NCI-H2196 treated with DMSO at 0.1 percent for 48 hours (cell line): Measurements from ENCODE around the gene TMEM183A.
"Not testable (repeated sequence)": the region's sequence is repeated elsewhere in the genome, so short reads cannot be mapped to it uniquely, and the experiment has no call there.

ENCODE experiments used
- DNase-seq: peaks from one replicate; lab custom pipeline; 2025; ENCODE audit not compliant: unreplicated experiment; lab: John Stamatoyannopoulos, UW

The TMEM183A gene

DNA sequence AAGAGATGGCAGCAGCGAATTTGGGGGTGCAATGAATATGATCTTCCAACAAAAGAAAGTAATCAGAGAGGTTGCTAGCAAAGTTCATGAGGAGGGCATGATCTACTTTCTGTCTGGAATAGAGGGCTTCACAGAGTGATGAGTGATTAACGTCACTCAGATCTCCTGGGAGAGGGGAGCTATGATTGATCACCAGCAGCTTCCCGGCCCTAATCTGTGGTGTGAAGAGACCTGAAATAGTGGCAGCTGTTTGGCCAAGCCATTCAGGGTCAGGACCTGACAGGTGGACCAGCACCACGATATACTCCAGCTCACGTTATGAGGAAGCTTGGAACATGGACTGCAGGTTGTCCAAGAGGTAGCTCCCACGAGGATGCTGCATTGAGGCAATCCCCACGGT, 19.9 kb upstream of the TMEM183A start:
- no peak for DNase-seq

DNA sequence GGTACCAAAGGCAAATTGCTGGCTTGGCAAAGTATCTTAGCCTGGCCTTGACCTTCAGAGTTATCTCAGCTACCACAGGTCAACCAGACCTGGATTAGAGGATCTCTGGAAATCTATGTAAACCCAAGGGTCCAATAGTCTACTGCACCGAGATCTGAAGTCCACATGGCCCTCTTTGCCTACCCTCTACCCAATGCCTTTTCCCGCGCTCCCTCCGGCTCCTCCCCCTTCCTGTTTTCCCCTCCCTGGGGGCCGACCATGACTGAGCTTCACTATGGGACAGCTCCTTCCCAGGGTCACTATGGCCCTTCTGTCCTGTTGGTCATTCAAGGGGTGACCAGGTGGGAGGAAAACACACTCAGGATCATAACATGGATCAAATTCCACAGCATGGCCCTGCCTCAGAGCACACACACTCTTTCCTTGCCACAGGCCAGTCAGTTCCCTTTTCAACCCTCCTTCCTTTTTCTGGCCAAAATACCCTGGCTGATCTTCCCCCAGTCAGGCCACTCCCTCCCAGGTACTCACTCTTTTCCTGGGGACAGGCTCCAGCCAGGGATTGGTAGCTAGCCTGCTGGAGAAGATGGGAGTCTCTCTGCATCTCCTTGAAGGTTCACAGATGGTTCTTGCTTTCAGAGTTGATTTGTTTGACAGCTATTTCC, 19.1 kb upstream of the TMEM183A start:
- no peak for DNase-seq

DNA sequence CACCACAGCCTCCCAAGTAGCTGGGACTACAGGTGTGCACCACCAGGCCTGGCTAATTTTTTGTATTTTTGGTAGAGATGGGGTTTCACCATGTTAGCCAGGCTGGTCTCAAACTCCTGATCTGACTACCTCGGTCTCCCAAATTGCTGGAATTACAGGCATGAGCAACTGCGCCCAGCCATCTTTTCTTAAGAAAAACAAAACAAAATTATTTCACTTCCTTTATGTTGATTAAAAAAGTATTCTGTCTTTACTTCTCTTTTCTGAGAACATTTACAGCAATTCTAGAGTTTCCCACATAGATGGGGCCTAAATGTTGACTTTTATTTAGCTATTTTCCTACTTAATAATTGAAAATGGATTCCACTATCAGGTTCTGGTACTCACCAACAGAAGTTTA, 17.3 kb upstream of the TMEM183A start:
- no peak for DNase-seq

DNA sequence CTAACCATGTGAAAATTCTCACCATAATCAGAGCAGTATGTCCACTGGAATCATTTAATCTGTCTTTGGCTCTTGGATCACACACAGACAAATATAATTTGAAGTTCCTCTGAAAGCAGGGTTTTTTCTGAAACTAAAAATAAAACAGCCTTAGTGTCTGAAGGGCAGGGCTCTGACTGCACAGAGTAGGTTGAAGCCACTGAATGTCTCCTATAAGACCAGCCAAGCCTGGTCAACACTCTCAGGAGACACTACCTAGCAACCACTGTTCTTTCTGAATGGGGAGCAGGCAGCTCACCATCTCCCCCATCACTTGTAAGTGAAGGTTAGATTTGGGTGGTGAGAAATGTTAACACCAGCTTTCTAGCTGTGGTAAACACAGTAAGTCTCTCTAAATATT, 16.1 kb upstream of the TMEM183A start:
- DNase-seq = no peak

DNA sequence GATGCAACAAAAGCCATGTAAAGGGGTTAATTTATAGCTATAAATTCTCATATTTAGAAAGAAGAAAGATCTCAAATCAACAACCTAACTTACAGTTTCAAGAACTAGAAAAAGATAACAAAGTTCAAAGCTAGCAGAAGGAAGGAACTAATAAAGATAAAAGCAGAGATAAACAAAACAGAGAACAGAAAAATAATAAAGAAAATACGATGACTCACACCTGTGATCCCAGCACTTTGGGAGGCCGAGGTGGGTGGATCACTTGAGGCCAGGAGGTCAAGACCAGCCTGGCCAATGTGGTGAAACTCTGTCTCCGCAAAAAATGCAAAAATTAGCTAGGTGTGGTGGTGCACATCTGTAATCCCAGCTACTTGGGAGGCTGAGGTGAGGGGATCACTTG, 12.4 kb upstream of the TMEM183A start:
- no peak for DNase-seq

DNA sequence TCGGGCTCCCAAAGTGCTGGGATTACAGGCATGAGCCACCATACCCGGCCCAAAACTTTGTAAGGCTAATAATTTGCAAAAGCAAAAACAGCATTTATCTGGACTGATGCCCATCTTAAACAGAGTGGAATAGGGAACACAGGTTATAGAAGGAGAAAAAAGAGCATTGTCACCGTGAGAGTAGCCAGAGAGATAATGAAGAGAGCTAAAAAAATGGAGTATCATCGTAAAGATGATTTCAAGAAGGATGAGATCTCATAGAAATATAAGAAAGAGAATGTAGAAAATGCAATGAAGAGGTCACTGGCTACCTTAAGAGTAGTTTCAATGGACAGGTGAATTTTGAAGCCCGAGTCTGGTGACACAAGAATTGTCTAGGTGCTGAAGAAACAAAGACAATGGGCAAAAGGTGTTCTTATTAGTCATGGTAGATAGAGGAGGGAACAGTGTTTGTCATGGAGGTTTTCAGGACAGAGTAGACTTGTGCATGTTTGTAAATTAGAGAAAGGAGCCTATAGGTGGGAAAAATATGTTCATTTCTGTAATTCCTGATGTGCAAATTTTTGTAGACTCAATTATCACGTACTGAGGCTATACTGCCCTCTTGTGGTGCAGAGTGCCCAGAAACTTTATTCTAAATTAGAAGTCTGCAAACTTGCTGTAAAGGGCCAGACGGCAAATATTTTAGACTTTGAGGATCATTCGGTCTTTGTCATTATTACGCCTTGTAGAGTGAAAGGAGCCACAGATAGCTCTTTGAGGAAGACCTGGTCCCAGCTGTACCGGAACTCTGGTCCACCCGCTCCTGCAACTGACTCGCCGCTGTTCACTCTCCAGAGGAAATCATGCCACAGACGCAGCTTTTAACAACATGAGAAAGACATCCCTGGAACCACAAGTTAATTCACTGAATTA, 8.1 kb upstream of the TMEM183A start:
- peak; percentile 11 for DNase-seq

DNA sequence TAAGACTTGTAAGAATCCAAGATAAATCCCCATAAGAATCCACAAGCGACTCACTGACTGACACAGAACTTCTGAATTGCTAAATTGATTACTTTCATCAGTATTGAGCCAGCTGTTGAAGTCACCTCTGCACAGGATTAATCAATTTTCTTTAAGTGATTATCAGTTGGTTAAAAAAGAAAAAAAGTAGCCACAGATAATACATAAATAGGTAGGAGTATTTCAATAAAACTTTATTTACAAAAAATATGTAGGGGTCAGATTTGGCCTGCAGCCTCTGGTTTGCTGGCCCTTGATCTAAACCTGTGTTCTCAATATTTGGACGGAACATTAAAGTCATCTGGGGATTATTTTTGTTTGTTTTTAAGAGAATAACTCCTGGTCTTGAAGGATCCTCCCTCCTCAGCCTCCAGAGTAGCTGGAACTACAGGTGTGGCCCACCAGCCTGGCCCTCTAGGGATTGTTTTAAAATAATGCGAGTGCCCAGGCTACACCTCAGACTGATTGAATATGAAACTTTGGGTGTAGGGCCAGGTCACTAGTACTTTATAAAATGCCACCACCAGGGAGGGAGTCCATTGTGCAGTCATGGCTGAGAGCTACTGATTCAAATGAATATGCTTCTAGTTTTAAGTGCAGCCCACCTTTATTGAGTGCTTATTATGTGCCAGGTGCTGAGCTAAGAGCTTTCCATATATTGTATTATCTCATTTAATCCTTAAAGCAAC, 6.8 kb upstream of the TMEM183A start:
- DNase-seq = no peak

DNA sequence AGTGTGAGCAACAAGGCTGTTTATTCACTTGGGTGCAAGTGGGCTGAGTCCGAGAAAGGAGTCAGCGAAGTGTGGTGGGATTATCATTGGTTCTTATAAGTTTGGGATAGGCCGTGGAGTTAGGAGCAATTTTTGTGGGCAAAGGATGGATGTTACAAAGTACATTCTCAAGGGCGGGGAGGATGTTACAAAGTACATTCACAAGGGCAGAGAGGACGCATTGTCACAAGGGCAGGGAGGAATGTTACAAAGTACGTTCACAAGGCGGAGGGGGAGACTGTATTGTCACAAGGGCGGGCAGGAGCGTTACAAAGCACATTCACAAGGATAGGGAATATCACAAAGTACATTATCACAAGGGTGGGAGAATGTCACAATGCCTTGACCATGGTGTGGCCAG, 5.2 kb upstream of the TMEM183A start:
- no peak for DNase-seq

DNA sequence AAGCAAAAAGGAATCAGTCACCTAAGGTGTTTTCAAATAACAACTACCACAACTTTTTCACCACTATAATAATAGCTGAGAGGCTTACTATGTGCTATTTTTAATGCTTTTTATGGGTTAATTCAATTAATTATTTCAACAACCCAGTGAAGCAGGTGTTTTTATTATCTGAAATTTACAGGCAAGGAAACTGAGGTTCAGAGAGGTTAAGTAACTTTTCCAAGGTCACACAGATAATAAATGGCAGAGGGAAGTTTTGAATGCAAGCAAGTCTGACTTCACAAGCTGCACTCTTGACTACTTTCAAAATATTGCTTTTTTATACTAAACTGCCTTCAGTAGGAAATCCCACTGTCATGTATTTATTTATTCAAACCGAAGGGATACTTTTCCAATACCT, 4.2 kb upstream of the TMEM183A start:
- DNase-seq = no peak

DNA sequence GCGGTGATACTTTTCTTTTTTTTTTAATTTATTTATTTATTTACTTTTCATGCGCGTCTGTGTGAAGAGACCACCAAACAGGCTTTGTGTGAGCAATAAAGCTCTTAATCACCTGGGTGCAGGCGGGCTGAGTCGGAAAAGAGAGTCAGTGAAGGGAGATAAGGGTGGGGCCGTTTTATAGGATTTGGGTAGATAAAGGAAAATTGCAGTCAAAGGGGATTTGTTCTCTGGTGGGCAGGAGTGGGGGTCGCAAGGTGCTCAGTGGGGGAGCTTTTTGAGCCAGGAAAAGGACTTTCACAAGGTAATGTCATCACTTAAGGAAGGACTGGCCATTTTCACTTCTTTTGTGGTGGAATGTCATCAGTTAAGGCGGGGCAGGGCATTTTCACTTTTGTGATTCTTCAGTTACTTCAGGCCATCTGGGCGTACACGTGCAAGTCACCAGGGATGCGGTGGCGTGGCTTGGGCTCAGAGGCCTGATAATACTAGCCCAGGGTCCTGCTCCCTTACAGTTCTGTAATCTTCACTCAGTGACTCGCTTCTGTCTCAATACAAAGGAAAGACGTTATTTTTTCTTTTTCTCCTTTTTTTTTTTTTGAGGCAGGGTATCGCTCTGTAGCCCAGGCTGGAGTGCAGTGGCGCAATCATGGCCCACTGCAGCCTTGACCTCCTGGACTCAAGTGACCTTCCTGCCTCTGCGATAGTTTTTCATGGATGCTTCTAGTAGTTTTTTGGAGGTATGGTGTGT, 1.6 kb upstream of the TMEM183A start:
- DNase-seq = not testable (repeated sequence)

DNA sequence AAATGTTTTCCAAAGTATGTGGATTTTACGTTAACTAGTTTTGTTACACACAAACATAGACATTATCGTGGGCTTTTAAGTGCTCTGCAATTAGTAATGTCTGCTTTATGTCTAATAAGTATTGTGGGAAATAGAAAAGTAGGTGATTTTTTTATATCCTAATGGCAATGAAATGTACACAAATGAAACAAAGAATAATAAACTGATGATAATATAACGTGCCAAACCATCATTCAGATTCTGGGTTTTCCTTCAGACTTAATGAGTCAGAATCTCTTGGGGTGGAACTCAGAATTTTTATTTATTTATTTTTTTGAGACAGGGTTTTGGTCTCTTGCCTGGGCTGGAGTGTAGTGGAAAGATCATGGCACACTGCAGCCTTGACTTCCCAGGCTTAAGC, 2.0 kb downstream of the TMEM183A start:
- no peak for DNase-seq

DNA sequence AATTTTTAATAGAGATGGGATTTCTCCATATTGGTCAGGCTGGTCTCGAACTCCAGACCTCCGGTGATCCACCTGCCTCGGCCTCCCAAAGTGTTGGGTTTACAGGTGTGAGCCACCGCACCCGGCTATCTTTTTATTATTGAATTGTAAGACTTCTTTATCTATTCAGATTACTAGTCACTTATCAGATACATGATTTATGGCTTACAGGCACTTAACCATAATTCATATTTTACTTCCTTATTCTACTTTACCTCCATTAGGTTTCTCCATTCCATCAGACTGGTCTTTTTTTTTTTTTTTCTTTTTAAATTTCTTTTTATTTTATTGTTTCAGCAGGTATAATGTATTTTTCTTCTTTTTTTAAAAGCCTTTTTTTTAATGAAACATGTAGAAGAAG, 4.4 kb downstream of the TMEM183A start:
- DNase-seq = no peak

DNA sequence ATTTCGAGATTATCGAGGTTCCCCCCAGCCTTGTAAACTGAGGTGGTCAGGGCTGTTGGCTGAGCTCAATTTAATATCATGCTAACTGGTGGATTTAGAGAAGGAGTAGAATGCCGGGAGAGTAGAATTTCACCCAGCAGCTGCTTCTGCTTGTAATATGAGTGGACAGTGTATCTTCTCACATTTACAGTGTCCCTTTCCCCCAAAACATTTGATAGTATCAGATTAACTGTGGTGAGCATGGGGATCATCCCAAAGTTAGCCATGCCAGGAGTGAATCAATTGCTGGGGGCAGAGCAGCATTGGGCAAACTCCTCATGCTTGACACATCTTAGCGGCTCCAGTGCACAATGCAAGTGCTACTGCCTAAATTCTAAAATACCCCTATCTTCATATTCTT, 9.9 kb downstream of the TMEM183A start:
- DNase-seq = no peak

DNA sequence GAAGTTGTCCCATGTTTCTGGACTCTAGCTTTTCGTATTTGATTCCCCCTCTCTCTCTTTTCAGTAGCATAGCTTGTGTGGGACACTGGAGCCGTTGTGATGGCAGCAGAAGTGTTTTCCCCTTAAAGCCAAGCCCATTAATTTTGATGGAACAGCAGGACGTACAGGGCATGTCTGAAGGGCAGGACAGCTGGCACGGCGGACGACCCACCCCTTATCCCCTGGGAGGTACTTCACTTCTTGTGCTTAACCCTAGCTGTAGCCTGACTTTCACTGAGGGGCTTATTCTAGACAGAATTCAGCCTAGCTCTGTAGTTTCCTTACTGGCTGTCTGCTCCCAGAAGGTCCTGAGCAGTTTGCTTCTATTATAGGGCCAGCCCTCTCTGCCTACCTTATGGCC, 10.5 kb downstream of the TMEM183A start:
- no peak for DNase-seq

DNA sequence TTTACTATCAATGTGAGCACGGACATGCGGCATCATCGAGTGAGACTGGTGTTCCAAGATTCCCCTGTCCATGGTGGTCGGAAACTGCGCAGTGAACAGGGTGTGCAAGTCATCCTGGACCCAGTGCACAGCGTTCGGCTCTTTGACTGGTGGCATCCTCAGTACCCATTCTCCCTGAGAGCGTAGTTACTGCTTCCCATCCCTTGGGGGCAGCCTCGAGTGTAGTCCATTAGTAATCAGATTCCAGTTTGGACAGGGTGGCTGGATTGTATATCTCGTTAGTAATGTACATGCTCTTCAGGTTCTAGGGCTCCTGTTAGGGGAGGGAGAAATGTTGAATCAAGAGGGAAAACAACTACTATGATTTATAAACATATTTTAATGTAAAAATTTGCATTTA, 15.7 kb downstream of the TMEM183A start:
- not testable (repeated sequence) for DNase-seq

DNA sequence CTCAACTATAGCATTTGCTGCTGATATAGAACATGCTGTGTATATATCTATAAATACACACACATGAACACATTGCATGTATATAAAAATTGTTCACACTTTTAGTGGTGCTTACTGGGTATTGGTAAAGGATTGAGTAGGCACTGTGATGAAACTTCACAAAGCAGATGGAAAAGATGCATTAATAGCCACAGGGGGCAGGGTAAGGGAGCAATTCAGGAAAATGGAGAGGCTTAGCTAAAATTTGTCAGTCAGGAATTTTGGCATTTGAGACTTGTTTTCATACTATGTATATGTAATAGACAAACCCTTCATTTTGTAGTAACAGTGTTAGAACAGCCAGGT, 18.5 kb downstream of the TMEM183A start:
- DNase-seq = no peak

DNA sequence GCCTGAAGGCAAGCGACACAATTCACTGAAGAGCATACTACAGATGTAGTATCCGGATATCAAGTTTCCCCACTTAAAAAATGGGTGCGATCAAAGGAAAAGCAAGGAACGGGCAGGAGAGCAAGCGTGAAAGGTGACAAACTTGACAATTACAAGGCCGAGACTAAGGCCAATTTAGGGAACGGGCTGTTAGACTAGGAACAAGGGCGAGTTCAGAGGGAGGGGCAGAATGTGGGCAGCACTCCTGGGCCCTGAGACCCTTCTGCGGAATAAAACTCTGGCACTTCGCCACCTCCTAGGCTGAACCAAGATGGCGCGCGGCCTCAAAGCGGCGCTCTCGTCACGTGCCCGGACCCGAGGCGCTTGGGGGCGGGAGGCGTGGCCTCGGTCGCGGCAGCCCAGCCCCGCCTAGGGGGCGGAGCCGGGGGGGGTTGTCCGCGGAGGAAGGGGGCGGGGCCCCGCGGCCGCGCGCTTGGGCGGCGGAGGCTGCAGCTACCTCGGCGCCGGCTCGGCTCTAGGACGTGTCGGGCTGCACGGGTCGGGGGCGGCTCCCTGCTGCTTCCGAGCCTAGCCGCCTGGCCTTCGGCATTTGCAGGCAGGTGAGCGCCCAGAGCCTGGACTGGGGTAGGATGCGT, 19.0 kb downstream of the TMEM183A start, which contains the start of gene PPFIA4:
Gene PPFIA4 (plus strand): TSS at position 461 of the 635 bp plus-strand sequence. CDS start 12,518 bp downstream, outside the sequence.
- DNase-seq = peak; percentile 91

DNA sequence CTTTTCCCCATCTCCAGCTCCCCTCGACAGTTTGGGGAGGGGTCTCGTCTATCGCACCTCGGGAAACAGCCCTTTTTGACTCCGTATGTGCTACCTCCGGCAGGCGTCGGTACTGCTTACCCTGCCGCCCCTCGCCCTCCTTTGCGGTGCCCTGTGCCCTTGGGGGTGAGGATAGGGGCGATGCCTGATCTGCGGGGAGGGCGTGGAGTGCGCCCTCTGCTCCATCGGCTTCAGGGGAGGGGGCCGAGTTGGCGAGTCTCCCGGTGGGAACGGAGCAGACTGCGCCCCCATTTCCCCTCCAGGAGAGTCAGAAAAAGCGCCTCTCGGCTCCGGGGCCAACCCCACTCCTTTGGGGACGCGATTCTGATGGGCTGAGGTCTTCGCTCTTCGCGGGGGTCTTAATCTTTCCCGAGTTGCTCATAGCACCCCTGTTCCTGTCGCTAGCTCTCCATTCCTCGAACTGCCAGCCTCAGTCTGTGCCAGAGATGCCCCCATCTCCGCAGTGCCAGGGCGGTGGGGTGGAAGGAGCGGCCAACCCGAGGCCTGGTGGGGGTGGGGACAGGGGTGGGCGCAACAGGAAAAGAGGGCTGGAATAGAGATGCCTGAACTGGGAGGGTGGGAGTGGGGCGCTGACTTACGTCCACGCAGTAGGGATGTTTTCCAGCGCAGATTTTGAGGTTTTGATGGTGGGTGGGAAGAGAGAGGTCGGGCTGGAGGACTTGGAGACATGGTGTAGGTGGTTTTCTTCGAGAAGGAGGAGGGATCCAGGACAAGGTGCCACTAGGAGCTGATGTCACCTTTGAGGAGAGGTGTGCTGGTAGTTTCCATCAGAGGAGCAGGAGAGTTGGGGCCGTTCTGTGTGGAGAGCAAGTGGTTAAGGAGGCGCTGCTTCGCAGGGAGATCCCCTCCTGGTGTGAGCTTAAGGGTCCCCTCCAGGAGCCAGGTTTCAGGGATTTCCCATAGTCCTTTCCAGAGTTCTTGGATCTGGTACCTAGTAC, 19.8 kb downstream of the TMEM183A start:
- no peak for DNase-seq

DNA sequence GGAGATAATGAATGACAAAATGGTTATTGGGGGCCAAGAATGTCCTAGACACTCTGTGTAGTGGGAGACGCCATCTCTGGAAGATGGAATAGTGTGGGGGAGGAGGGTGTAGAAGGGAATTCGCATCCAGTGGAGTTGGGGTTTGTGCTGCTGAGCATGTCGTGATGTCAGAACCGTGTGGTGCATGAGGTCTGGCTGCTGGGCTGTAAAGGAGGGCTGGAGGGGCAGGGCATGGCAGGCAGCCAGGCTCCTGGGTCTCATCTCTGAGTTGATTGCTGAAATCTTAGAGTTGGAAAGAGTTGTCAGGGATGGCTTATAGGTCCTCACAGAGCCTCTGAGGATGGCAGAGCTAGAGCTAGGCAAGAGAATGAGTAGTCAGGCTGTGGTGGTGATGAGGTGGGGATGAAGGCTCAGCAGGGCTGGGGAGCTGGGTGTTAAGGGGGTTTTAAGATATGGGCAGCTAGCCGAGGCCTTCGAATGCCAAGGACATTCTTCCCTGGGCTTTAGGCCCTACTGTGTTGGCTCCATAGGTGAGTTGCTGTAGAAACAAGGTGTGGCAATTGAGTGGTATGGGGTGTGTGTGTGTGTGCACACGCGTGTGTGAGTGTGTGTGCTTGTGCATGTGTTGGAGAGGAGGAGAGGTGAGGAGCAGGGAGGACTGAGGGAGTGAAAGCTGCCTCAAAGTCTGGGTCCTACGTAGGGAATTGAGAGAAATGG, 21.1 kb downstream of the TMEM183A start:
- DNase-seq = no peak
